ENCODE measurements around the gene RASGEF1B.

The RASGEF1B gene

GRCh38 chr4:81471588-81472280, at the start of gene RASGEF1B:
Gene RASGEF1B, minus strand, starts transcription at chr4:81471907. Its CDS starts 12,399 bp downstream, at chr4:81459508.
- no peak for TF ChIP-seq CTCF (IDR thresholded peaks at IDR 0.05; ENCODE audit: insufficient read depth, low read length, poor library complexity, severe bottlenecking)
- no peak for TF ChIP-seq EZH2phosphoT487 (conservative IDR thresholded peaks at IDR 0.05; ENCODE audit: low read length)
- Histone ChIP-seq H3K27me3 (ENCODE audit: low read length) (no peaks in the 10 kb centered on the region), H3K27ac (ENCODE audit: low read depth, low read length) (peak within 1 kb of the TSS; percentile 92), H2AFZ (ENCODE audit: low read depth, low read length, severe bottlenecking) (peak within 1 kb of the TSS; percentile 4), H3K9ac (ENCODE audit: low read length) (peak within 1 kb of the TSS; percentile 74), H3K9me2 (replicated peaks; ENCODE audit: insufficient read depth, low read length) (no peaks in the 10 kb centered on the region), H3F3A (ENCODE audit: insufficient read depth) (peaks cover 10% of the 10 kb centered on the region), H3K4me2 (ENCODE audit: low read depth, low read length, poor library complexity, severe bottlenecking) (peak within 1 kb of the TSS; percentile 91), H3K9me3 (ENCODE audit: insufficient read depth, low read length) (no peaks in the 10 kb centered on the region), H3K36me3 (ENCODE audit: low read length) (no peaks in the 10 kb centered on the region), H4K20me1 (ENCODE audit: low read depth, low read length) (0 out of 2 replicates have a peak, but pooled peaks cover 2% of the 10 kb centered on the region), H3K4me3 (ENCODE audit: insufficient read depth, low read length, poor library complexity, severe bottlenecking) (peak within 1 kb of the TSS; percentile 79), H3K79me2 (ENCODE audit: insufficient read depth, low read length) (peaks cover 48% of the 10 kb centered on the region)

GRCh38 chr4:81519856-81520255, 48.1 kb upstream of the RASGEF1B start:
- no peak for TF ChIP-seq EZH2phosphoT487 (conservative IDR thresholded peaks at IDR 0.05; ENCODE audit: low read length)
- no peaks in the 10 kb centered on the region for H3K9me3 ChIP-seq (ENCODE audit: insufficient read depth, low read length)
- no peak overlapping the region for H2AFZ ChIP-seq (ENCODE audit: low read depth, low read length, severe bottlenecking)
- no peak overlapping the region for H3K27ac ChIP-seq (ENCODE audit: low read depth, low read length)
- H3K9me2 ChIP-seq (replicated peaks; ENCODE audit: insufficient read depth, low read length) = no peaks in the 10 kb centered on the region
- H3K4me3 ChIP-seq (ENCODE audit: insufficient read depth, low read length, poor library complexity, severe bottlenecking) = no peak overlapping the region
- no peaks in the 10 kb centered on the region for H4K20me1 ChIP-seq (ENCODE audit: low read depth, low read length)
- H3K79me2 ChIP-seq (ENCODE audit: insufficient read depth, low read length) = no peaks in the 10 kb centered on the region
- H3F3A ChIP-seq (ENCODE audit: insufficient read depth) = no peaks in the 10 kb centered on the region
- H3K27me3 ChIP-seq (ENCODE audit: low read length) = no peaks in the 10 kb centered on the region
- no peaks in the 10 kb centered on the region for H3K36me3 ChIP-seq (ENCODE audit: low read length)
- no peak overlapping the region for H3K4me2 ChIP-seq (ENCODE audit: low read depth, low read length, poor library complexity, severe bottlenecking)
- H3K9ac ChIP-seq (ENCODE audit: low read length) = no peak overlapping the region

- H3K4me2 ChIP-seq (ENCODE audit: low read depth, low read length, poor library complexity, severe bottlenecking) = no peak overlapping the region
- no peak overlapping the region for H2AFZ ChIP-seq (ENCODE audit: low read depth, low read length, severe bottlenecking)
- no peaks in the 10 kb centered on the region for H4K20me1 ChIP-seq (ENCODE audit: low read depth, low read length)
- H3K9me2 ChIP-seq (replicated peaks; ENCODE audit: insufficient read depth, low read length) = no peaks in the 10 kb centered on the region
- no peaks in the 10 kb centered on the region for H3K36me3 ChIP-seq (ENCODE audit: low read length)
- TF ChIP-seq CTCF (IDR thresholded peaks at IDR 0.05; ENCODE audit: insufficient read depth, low read length, poor library complexity, severe bottlenecking) (no peak), EZH2phosphoT487 (conservative IDR thresholded peaks at IDR 0.05; ENCODE audit: low read length) (no peak)
- H3K9me3 ChIP-seq (ENCODE audit: insufficient read depth, low read length) = no peaks in the 10 kb centered on the region
- H3K4me3 ChIP-seq (ENCODE audit: insufficient read depth, low read length, poor library complexity, severe bottlenecking) = no peak overlapping the region
- H3K27ac ChIP-seq (ENCODE audit: low read depth, low read length) = no peak overlapping the region
- H3K79me2 ChIP-seq (ENCODE audit: insufficient read depth, low read length) = no peaks in the 10 kb centered on the region
- no peaks in the 10 kb centered on the region for H3K27me3 ChIP-seq (ENCODE audit: low read length)
- no peak overlapping the region for H3K9ac ChIP-seq (ENCODE audit: low read length)
- no peaks in the 10 kb centered on the region for H3F3A ChIP-seq (ENCODE audit: insufficient read depth)
These were observed 47.7 kb upstream of the RASGEF1B start for GRCh38 chr4:81519427-81519773.

- Histone ChIP-seq H3K36me3 (ENCODE audit: low read length) (no peaks in the 10 kb centered on the region), H3K9ac (ENCODE audit: low read length) (no peak overlapping the region), H4K20me1 (ENCODE audit: low read depth, low read length) (no peaks in the 10 kb centered on the region), H3K9me3 (ENCODE audit: insufficient read depth, low read length) (no peaks in the 10 kb centered on the region), H3K27me3 (ENCODE audit: low read length) (no peaks in the 10 kb centered on the region), H3F3A (ENCODE audit: insufficient read depth) (no peaks in the 10 kb centered on the region), H3K4me2 (ENCODE audit: low read depth, low read length, poor library complexity, severe bottlenecking) (no peak overlapping the region), H3K4me3 (ENCODE audit: insufficient read depth, low read length, poor library complexity, severe bottlenecking) (no peak overlapping the region), H3K79me2 (ENCODE audit: insufficient read depth, low read length) (no peaks in the 10 kb centered on the region), H2AFZ (ENCODE audit: low read depth, low read length, severe bottlenecking) (no peak overlapping the region), H3K9me2 (replicated peaks; ENCODE audit: insufficient read depth, low read length) (no peaks in the 10 kb centered on the region), H3K27ac (ENCODE audit: low read depth, low read length) (no peak overlapping the region)
- TF ChIP-seq CTCF (IDR thresholded peaks at IDR 0.05; ENCODE audit: insufficient read depth, low read length, poor library complexity, severe bottlenecking) = no peak
- TF ChIP-seq EZH2phosphoT487 (conservative IDR thresholded peaks at IDR 0.05; ENCODE audit: low read length) = no peak
These were observed 47.2 kb upstream of the RASGEF1B start for GRCh38 chr4:81518762-81519426.
